H1 (cell line): ENCODE measurements around the gene CDIPT. TPM values are rescaled to one million over a fixed set of nuclear protein-coding genes. Genes with fewer than 3 reads are reported as not detected.
A peak's percentile ranks its signal among the peaks of the same experiment; 100 is the strongest.

ENCODE experiments used
- CBX8 ChIP-seq: fragments of 300-800, 300-1000 bp; sonication (generic); IDR thresholded peaks from 2 replicates; pipeline ENCODE4 v1.7.1; 2016; ENCODE audit warnings: low read depth, low read length, borderline replicate concordance
- CTBP2 ChIP-seq: IDR thresholded peaks from 2 replicates; pipeline ENCODE4 v1.7.0; 2011; ENCODE audit warnings: borderline replicate concordance, mild to moderate bottlenecking, moderate library complexity, mixed read lengths, low read length; ENCODE audit not compliant: insufficient read depth, insufficient read length
- EP300 ChIP-seq, 2 experiments: IDR thresholded peaks; 1 replicate in 1 of 2; 2 replicates in 1 of 2; pipeline ENCODE4 v1.6.1; 2011 to 2012; ENCODE audit warnings: low read depth in 2 of 2, low read length in 2 of 2, mild to moderate bottlenecking in 2 of 2, borderline replicate concordance in 1 of 2, inconsistent platforms in 1 of 2, moderate library complexity in 1 of 2
- HDAC6 ChIP-seq: IDR thresholded peaks from one replicate; pipeline ENCODE4 v1.7.1; 2012; ENCODE audit warnings: low read depth, mild to moderate bottlenecking, inconsistent platforms, low read length, moderate library complexity
- MAX ChIP-seq: IDR thresholded peaks from 2 replicates; pipeline ENCODE4 v1.6.1; 2012; ENCODE audit warnings: inconsistent platforms
- polyA plus RNA-seq, 7 experiments: library from polyadenylated mRNA; depleted of rRNA in 3 of 7; stranded (reverse) in 5 of 7; unstranded in 2 of 7; fragments of >200 nt in 5 of 7; fragments of 200-250 nt in 2 of 7; gene quantifications; 1 replicate in 5 of 7; 2 replicates in 1 of 7; 4 replicates in 1 of 7; pipeline versions ENCODE4 v1.2.1 to v1.2.3, GENCODE V29; 2011 to 2013; ENCODE audit warnings: missing spikeins in 2 of 7, mixed read lengths in 2 of 7
- total RNA-seq: library from RNA; stranded (reverse); fragmentation: NEBNext Ultra II Directional; extraction: Animal tissue kit (Norgen Biotek cat#: 25700); gene quantifications from 2 replicates; pipeline ENCODE4 v1.2.1, GENCODE V29; 2021

Gene CDIPT
- total and polyA plus RNA-seq, 2 of the 8 experiments (the other 6 are each of a cell fraction or from before 2014, with no cell fraction given) = 69.2 to 140 TPM

- TF ChIP-seq EP300 (IDR thresholded peaks at IDR 0.05; ENCODE audit: borderline replicate concordance in 1 of 2, low read depth in 2 of 2, low read length in 2 of 2) (no peak), CTBP2 (no peak), CBX8 (no peak), HDAC6 (no peak), MAX (0 out of 2 replicates have a peak, but pooled peaks have one; percentile 16)
- TF ChIP-seq, all 59 proteins: peak for 3
Measured at GRCh38 chr16:29825145-29826044, 37.6 kb downstream of the CDIPT start (continued).
